ENCODE results near the gene MUS81. TPM values are rescaled to one million over a fixed set of nuclear protein-coding genes. Genes with fewer than 3 reads are reported as not detected.
A peak's percentile ranks its signal among the peaks of the same experiment; 100 is the strongest.

The MUS81 gene
- total RNA-seq, 1 donor from 2014 or later, result 45.0 TPM

DNA sequence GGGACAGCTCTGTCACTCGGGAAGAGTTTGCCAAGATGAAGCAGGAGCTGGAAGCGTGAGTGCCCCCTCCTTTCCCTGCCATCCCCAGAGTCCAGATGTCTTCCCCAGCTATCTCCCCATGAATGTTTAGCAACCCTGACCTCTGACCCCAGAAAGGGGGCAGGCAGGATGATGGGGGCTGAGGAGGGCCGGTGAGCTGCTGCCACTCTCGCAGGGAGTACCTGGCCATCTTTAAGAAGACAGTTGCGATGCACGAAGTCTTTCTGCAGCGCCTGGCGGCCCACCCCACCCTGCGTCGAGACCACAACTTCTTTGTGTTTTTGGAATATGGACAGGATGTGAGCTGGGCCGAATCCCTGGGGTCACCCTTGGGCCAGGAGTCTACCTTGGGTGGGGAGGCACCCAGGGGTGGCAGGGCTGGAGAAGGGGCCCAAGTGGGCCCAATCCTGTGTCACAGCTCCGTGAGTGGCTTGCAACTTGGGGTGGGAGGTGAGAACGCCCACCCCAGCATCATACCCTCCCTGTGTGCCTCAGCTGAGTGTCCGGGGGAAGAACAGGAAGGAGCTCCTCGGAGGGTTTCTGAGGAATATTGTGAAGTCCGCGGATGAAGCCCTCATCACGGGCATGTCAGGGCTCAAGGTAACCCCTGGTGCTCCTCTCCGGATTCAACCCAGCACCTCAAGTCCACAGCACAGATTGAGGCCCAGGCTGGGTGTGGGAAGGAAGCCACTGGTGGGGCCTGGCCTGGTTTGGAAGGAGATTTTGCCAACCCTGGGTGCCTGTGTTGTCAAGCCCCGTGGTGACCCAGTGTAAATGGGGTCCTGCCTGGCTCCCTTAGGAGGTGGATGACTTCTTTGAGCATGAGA is 9.8 kb upstream of the MUS81 start:
- TF ChIP-seq, protein P1, sequence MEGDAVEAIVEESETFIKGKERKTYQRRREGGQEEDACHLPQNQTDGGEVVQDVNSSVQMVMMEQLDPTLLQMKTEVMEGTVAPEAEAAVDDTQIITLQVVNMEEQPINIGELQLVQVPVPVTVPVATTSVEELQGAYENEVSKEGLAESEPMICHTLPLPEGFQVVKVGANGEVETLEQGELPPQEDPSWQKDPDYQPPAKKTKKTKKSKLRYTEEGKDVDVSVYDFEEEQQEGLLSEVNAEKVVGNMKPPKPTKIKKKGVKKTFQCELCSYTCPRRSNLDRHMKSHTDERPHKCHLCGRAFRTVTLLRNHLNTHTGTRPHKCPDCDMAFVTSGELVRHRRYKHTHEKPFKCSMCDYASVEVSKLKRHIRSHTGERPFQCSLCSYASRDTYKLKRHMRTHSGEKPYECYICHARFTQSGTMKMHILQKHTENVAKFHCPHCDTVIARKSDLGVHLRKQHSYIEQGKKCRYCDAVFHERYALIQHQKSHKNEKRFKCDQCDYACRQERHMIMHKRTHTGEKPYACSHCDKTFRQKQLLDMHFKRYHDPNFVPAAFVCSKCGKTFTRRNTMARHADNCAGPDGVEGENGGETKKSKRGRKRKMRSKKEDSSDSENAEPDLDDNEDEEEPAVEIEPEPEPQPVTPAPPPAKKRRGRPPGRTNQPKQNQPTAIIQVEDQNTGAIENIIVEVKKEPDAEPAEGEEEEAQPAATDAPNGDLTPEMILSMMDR (IDR thresholded peaks at IDR 0.05), result no peak
- peaks cover 43 to 47% of the 10 kb centered on the region in 2 donors for H3K36me3 ChIP-seq
- intact Hi-C loops (cut with DNase I), result loop anchor here (10.0 kb wide), 1 partner anchor 414 kb away; the partner anchor contains the start of gene RAB1B
- H3K4me3 ChIP-seq, result no peak overlapping the region
- peak in 1 of 2 donors; percentile 57 for DNase-seq (ENCODE audit: low spot score in 2 of 2)
- H3K4me1 ChIP-seq, result peaks cover 0 to 4% of the 10 kb centered on the region in 2 donors
- no peaks in the 10 kb centered on the region for H3K9me3 ChIP-seq
- no peak overlapping the region for H3K27ac ChIP-seq
- no peaks in the 10 kb centered on the region for H3K27me3 ChIP-seq

DNA sequence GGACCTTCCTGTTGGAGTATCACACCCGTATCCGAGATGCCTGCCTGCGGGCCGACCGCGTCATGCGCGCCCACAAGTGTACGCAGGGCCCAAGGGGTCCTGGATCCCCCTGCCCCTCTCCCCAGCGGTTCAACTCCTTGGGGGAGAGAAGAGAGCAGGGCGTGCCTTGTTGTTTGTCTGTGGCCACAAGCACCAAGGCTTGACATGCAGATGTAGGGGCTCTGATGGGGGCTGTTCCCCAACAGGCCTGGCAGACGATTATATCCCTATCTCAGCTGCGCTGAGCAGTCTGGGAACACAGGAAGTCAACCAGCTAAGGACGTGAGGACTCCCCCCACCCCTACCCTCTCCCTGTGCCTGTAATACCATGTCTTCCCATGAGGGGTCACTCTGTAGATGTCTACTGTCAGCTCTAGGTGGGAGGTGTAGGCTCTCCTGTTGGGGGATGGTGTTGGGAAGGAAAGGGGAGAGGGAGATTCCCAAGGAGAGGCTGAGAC is 9.1 kb upstream of the MUS81 start:
- H3K4me3 ChIP-seq, result no peak overlapping the region
- no peaks in the 10 kb centered on the region for H3K27me3 ChIP-seq
- no peak for DNase-seq (ENCODE audit: low spot score in 2 of 2)
- peaks cover 2 to 11% of the 10 kb centered on the region in 2 donors for H3K4me1 ChIP-seq
- H3K27ac ChIP-seq, result no peak overlapping the region
- H3K36me3 ChIP-seq, result peaks cover 50 to 54% of the 10 kb centered on the region in 2 donors
- no peaks in the 10 kb centered on the region for H3K9me3 ChIP-seq
- intact Hi-C loops (cut with DNase I), result loop anchor here (10.0 kb wide), 1 partner anchor 414 kb away; the partner anchor contains the start of gene RAB1B
- TF ChIP-seq, protein P1 (IDR thresholded peaks at IDR 0.05), result no peak

DNA sequence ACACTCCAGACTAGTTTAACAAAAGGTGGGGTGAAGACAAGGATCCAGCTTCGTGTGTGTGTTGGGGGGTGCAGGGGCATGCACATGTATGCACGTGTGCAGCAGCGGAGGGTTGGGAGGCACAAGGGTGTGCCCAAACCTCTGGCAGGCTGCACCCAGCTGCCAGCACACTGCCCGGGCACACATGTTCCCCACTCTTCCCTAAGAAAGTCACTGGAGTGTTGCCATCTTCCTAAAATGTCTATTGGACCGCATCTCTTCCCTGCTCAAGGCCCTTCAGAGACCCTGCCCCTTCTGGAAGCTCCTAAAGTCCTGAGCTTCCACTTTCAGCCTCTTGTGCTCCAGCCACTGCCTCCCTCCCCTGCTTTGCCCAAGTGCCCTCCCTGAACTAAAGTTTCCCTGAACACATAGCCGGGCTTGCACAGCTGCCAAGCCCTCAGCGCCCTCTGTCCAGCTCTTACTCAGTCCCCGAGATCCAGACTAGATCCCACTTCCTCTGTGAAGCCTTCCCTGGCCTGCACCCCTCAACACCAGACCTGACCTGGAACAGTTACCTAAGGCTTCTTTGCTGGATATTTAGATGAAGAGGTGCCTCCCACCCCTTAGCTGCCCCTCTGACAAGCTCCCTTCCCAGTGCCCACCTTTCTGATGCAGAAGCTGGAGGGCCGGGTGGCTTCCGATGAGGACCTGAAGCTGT is 8.3 kb upstream of the MUS81 start:
- no peak overlapping the region for H3K4me3 ChIP-seq
- no peaks in the 10 kb centered on the region for H3K27me3 ChIP-seq
- DNase-seq (ENCODE audit: low spot score in 2 of 2), result no peak
- TF ChIP-seq, protein P1 (IDR thresholded peaks at IDR 0.05), result no peak
- intact Hi-C loops (cut with DNase I), result loop anchor here (10.0 kb wide), 1 partner anchor 413 kb away; the partner anchor contains the start of gene RAB1B
- no peaks in the 10 kb centered on the region for H3K9me3 ChIP-seq
- peaks cover 50 to 55% of the 10 kb centered on the region in 2 donors for H3K36me3 ChIP-seq
- peaks cover 7 to 16% of the 10 kb centered on the region in 2 donors for H3K4me1 ChIP-seq
- H3K27ac ChIP-seq, result no peak overlapping the region

DNA sequence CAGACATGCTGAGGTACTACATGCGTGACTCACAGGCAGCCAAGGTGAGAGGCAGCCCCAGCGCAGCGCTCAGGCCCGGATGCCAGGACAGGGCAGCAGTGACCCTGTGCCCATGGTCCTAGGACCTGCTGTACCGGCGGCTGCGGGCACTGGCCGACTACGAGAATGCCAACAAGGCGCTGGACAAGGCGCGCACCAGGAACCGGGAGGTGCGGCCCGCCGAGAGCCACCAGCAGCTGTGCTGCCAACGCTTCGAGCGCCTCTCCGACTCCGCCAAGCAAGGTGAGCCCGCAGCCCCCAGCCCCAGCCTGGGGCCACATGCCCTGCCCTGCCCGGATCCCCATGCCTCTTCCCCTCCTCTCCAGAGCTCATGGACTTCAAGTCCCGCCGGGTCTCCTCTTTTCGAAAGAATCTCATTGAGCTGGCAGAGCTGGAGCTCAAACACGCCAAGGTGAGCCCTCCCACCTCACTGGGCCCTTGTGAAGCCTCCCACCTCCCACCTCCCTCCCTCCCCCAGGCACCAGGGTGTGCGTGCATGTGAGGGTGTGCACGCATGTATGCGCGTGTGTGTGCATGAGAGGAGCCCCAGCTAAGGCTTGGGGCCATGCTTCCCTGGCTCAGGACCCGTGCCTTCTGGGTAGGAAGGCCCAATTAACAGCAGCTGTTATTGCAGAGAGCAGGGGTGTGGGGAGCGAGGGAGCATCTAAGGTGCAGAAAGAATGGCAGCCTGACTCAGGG is 7.6 kb upstream of the MUS81 start:
- Histone ChIP-seq H3K4me3 (no peak overlapping the region), H3K4me1 (peaks cover 7 to 16% of the 10 kb centered on the region in 2 donors), H3K36me3 (peaks cover 50 to 55% of the 10 kb centered on the region in 2 donors), H3K9me3 (no peaks in the 10 kb centered on the region), H3K27ac (no peak overlapping the region), H3K27me3 (no peaks in the 10 kb centered on the region)
- no peak for DNase-seq (ENCODE audit: low spot score in 2 of 2)
- intact Hi-C loops (cut with DNase I), result loop anchor here (10.0 kb wide), 1 partner anchor 412 kb away; the partner anchor contains the start of gene RAB1B
- TF ChIP-seq, protein P1 (IDR thresholded peaks at IDR 0.05), result no peak

All from ascending aorta (tissue), 2 donors.